ENCODE results near the gene PICK1. TPM values are rescaled to one million over a fixed set of nuclear protein-coding genes. Genes with fewer than 3 reads are reported as not detected.

Gene PICK1
- total RNA-seq, 1 experiment from 2014 or later = 35.7 TPM

DNA sequence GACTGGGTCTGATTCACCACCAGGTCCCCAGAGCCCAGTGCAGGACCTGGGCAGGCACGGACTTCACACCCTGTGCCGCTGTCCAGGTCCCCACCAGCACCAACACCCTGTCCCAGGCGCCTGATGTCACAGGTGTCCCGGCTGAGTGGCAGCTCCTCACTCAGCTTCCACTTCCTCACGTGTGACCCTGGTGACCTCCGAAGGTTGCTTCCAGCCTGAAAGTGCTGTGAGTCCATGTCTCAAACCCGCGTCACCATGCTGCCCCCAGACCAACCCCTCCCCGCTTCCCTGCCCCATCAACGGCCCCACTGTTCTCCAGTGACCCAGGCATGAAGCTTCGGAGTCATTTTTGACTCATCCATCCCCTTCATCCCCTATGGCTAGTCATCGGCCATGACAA, 25.7 kb upstream of the PICK1 start:
- Histone ChIP-seq H4K8ac (replicated peaks; ENCODE audit: insufficient read length, low read depth, low read length) (no peak overlapping the region), H3K14ac (ENCODE audit: insufficient read depth, low read length) (no peak overlapping the region), H4K5ac (ENCODE audit: insufficient read length, low read depth, low read length) (no peak overlapping the region), H3K56ac (ENCODE audit: insufficient read length, low read depth, low read length) (no peak overlapping the region), H3K4me2 (ENCODE audit: insufficient read depth, insufficient read length, low read length) (no peak overlapping the region), H2BK120ac (ENCODE audit: low read depth, low read length, poor library complexity, severe bottlenecking) (no peak overlapping the region), H2AFZ (ENCODE audit: low read length) (no peak overlapping the region), H3K23ac (ENCODE audit: insufficient read length, low read depth, low read length) (no peak overlapping the region), H2BK20ac (ENCODE audit: low read depth, low read length, poor library complexity, severe bottlenecking) (no peak overlapping the region), H3K27me3 (ENCODE audit: insufficient read depth, low read length) (no peaks in the 10 kb centered on the region), H3K18ac (ENCODE audit: insufficient read length, low read depth, low read length) (no peak overlapping the region), H3T11ph (ENCODE audit: low read length) (no peak overlapping the region), H2BK5ac (ENCODE audit: insufficient read length, low read length) (no peak overlapping the region), H3K4me1 (ENCODE audit: insufficient read depth, low read length) (peaks cover 4% of the 10 kb centered on the region; the same call in 1 of the 2 replicates), H3K27ac (ENCODE audit: insufficient read length, low read depth, low read length) (no peak overlapping the region), H3K79me1 (ENCODE audit: insufficient read depth, low read depth, low read length, poor library complexity, severe bottlenecking) (no peaks in the 10 kb centered on the region), H3K79me2 (ENCODE audit: insufficient read depth, low read length) (no peaks in the 10 kb centered on the region), H2AK5ac (ENCODE audit: insufficient read length, low read length) (no peak overlapping the region), H3K9ac (ENCODE audit: extremely low read depth, insufficient read length, low read length) (no peak overlapping the region), H2BK15ac (ENCODE audit: low read depth, low read length) (no peak overlapping the region), H3K23me2 (ENCODE audit: insufficient read length, low read depth, low read length, poor library complexity, severe bottlenecking) (no peaks in the 10 kb centered on the region), H3K4ac (ENCODE audit: low read depth, low read length) (no peak overlapping the region), H4K91ac (ENCODE audit: insufficient read length, low read depth, low read length) (no peak overlapping the region), H4K20me1 (ENCODE audit: control insufficient read depth, insufficient read depth, insufficient read length) (no peaks in the 10 kb centered on the region), H2BK12ac (ENCODE audit: insufficient read length, low read depth, low read length) (no peak overlapping the region), H3K9me3 (ENCODE audit: control insufficient read depth, low read depth, low read length) (no peaks in the 10 kb centered on the region)
- Mint-ChIP-seq H3K27me3 (ENCODE audit: low read depth) (peaks cover 15% of the 10 kb centered on the region), H3K9me3 (no peaks in the 10 kb centered on the region), H3K36me3 (ENCODE audit: insufficient read depth in 1 of 3, low read depth in 3 of 3) (no peaks in the 10 kb centered on the region), H3K27ac (no peak overlapping the region; a peak in 2 of 7 replicates), H3K4me1 (peaks cover 28 to 42% of the 10 kb centered on the region in 2 experiments), H3K4me3 (no peak overlapping the region)
- WGBS (ENCODE audit: extremely low coverage, insufficient read length, low lambda C conversion rate) = no CpG with 5 or more reads among the region's 12 CpGs
- DNase-seq = no peak
- TF ChIP-seq, protein P1, sequence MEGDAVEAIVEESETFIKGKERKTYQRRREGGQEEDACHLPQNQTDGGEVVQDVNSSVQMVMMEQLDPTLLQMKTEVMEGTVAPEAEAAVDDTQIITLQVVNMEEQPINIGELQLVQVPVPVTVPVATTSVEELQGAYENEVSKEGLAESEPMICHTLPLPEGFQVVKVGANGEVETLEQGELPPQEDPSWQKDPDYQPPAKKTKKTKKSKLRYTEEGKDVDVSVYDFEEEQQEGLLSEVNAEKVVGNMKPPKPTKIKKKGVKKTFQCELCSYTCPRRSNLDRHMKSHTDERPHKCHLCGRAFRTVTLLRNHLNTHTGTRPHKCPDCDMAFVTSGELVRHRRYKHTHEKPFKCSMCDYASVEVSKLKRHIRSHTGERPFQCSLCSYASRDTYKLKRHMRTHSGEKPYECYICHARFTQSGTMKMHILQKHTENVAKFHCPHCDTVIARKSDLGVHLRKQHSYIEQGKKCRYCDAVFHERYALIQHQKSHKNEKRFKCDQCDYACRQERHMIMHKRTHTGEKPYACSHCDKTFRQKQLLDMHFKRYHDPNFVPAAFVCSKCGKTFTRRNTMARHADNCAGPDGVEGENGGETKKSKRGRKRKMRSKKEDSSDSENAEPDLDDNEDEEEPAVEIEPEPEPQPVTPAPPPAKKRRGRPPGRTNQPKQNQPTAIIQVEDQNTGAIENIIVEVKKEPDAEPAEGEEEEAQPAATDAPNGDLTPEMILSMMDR (conservative IDR thresholded peaks at IDR 0.05) = no peak
